Fibroblast of lung (primary cell): ENCODE data around the gene LRRFIP1. TPM values are rescaled to one million over a fixed set of nuclear protein-coding genes. Genes with fewer than 3 reads are reported as not detected.
A peak's percentile ranks its signal among the peaks of the same experiment; 100 is the strongest.

Experiments
- DNase-seq, 2 donors: peaks; one replicate each; pipeline versions ENCODE4 v3.0.0 to v3.0.0-alpha.2; 2010; ENCODE audit warnings: low read depth in 2 of 2
- H2AFZ ChIP-seq: 2 replicates; pipeline ENCODE4 v1.5.1; 2012; ENCODE audit warnings: low read length, control low read depth, inconsistent platforms
- H3K27ac ChIP-seq: 2 replicates; pipeline ENCODE4 v1.5.1; 2011; ENCODE audit warnings: low read length, control low read depth; ENCODE audit not compliant: insufficient read depth
- H3K27me3 ChIP-seq: 2 replicates; pipeline ENCODE4 v1.5.1; 2011; ENCODE audit warnings: mild to moderate bottlenecking, low read length; ENCODE audit not compliant: control insufficient read depth, insufficient read depth
- H3K36me3 ChIP-seq: 2 replicates; pipeline ENCODE4 v1.5.1; 2011; ENCODE audit warnings: low read length; ENCODE audit not compliant: control insufficient read depth, insufficient read depth
- H3K4me1 ChIP-seq: 2 replicates; pipeline ENCODE4 v1.5.1; 2011; ENCODE audit warnings: low read length; ENCODE audit not compliant: control insufficient read depth, insufficient read depth; ENCODE audit errors: extremely low read depth
- H3K4me2 ChIP-seq: 2 replicates; pipeline ENCODE4 v1.5.1; 2011; ENCODE audit warnings: low read length, control low read depth; ENCODE audit not compliant: insufficient read depth; ENCODE audit errors: extremely low read depth
- H3K4me3 ChIP-seq, 4 experiments: fragments of 200-600 bp in 1 of 4; sonication (generic) in 1 of 4; replicated peaks in 1 of 4; 2 replicates each; pipeline ENCODE4 v1.5.1; 2011 to 2016; ENCODE audit warnings: low read length in 4 of 4, low read depth in 3 of 4, mild to moderate bottlenecking in 3 of 4, control low read depth in 2 of 4, inconsistent platforms in 1 of 4, mixed read lengths in 1 of 4; ENCODE audit not compliant: insufficient read depth in 1 of 4; ENCODE audit errors: control extremely low read depth in 1 of 4
- H3K79me2 ChIP-seq: 2 replicates; pipeline ENCODE4 v1.5.1; 2012; ENCODE audit warnings: mild to moderate bottlenecking, low read length, inconsistent platforms; ENCODE audit not compliant: control insufficient read depth, insufficient read depth
- H3K9ac ChIP-seq: 2 replicates; pipeline ENCODE4 v1.5.1; 2011; ENCODE audit warnings: mild to moderate bottlenecking, low read length, control low read depth; ENCODE audit not compliant: insufficient read depth
- H3K9me3 ChIP-seq: 2 replicates; pipeline ENCODE4 v1.5.1; 2012; ENCODE audit warnings: low read depth, low read length; ENCODE audit not compliant: control insufficient read depth, insufficient read depth
- H4K20me1 ChIP-seq: 2 replicates; pipeline ENCODE4 v1.5.1; 2011; ENCODE audit warnings: low read length; ENCODE audit not compliant: control insufficient read depth, insufficient read depth; ENCODE audit errors: extremely low read depth
- EZH2 ChIP-seq: IDR thresholded peaks from 2 replicates; pipeline ENCODE4 v1.5.1; 2012; ENCODE audit warnings: low read length, control low read depth, mild to moderate bottlenecking; ENCODE audit errors: missing control alignments
- polyA plus RNA-seq, 2 donors: library from polyadenylated mRNA; depleted of rRNA in 1 of 2; stranded (reverse) in 1 of 2; unstranded in 1 of 2; fragments of >200 nt; gene quantifications; 2 replicates each; pipeline ENCODE4 v1.2.1, GENCODE V29; 2011 to 2012; ENCODE audit warnings: missing spikeins in 1 of 2
- total RNA-seq: library from RNA; depleted of rRNA; stranded (reverse); fragments of >200 nt; gene quantifications from 2 replicates; pipeline ENCODE4 v1.2.1, GENCODE V29; 2014
- TF ChIP-seq, protein P1 (sequence below), 2 donors: IDR thresholded peaks in 1 of 2; conservative IDR thresholded peaks in 1 of 2; 1 replicate in 1 of 2; 2 replicates in 1 of 2; pipeline ENCODE4 v1.5.1; 2011 to 2012; ENCODE audit warnings: low read length in 2 of 2, control low read depth in 1 of 2, inconsistent platforms in 1 of 2, low read depth in 1 of 2, mild to moderate bottlenecking in 1 of 2

LRRFIP1 gene
- total and polyA plus RNA-seq, 2 donors (not counting 1 experiment from before 2014, with no cell fraction given): 58.1 to 113 TPM

DNA sequence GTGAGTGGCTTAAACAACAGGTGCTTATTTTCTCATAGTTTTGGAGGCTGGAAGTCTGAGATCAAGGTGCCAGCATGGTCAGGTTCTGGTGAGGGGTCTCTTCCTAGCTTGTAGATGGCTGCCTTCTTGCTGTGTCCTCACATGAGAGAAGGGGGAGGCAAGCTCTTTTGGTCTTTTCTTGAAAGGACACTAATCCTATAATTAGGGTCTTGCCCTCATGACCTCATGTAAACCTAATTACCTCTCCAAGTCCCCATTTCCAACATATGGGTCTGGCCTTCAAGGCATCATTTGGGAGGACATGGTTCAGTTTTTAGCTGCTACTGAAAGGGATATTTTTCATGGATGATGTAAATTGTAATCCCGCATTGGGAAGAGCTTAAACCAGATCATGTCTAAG is 189.1 kb downstream of the LRRFIP1 start:
- H3K9ac ChIP-seq: no peak overlapping the region
- H3K79me2 ChIP-seq: no peaks in the 10 kb centered on the region
- no peak overlapping the region for H3K4me2 ChIP-seq
- H3K36me3 ChIP-seq: no peaks in the 10 kb centered on the region
- TF ChIP-seq, protein P1, sequence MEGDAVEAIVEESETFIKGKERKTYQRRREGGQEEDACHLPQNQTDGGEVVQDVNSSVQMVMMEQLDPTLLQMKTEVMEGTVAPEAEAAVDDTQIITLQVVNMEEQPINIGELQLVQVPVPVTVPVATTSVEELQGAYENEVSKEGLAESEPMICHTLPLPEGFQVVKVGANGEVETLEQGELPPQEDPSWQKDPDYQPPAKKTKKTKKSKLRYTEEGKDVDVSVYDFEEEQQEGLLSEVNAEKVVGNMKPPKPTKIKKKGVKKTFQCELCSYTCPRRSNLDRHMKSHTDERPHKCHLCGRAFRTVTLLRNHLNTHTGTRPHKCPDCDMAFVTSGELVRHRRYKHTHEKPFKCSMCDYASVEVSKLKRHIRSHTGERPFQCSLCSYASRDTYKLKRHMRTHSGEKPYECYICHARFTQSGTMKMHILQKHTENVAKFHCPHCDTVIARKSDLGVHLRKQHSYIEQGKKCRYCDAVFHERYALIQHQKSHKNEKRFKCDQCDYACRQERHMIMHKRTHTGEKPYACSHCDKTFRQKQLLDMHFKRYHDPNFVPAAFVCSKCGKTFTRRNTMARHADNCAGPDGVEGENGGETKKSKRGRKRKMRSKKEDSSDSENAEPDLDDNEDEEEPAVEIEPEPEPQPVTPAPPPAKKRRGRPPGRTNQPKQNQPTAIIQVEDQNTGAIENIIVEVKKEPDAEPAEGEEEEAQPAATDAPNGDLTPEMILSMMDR (conservative IDR thresholded peaks at IDR 0.05 in 1 of 2, IDR thresholded peaks at IDR 0.05 in 1 of 2; ENCODE audit: low read depth in 1 of 2, low read length in 2 of 2): no peak
- no peak for TF ChIP-seq EZH2
- no peak overlapping the region for H3K27ac ChIP-seq
- no peaks in the 10 kb centered on the region for H4K20me1 ChIP-seq
- DNase-seq: no peak
- no peak overlapping the region for H2AFZ ChIP-seq
- H3K9me3 ChIP-seq: no peaks in the 10 kb centered on the region
- no peaks in the 10 kb centered on the region for H3K4me1 ChIP-seq
- no peak overlapping the region for H3K4me3 ChIP-seq
- H3K27me3 ChIP-seq: peaks cover 3% of the 10 kb centered on the region

DNA sequence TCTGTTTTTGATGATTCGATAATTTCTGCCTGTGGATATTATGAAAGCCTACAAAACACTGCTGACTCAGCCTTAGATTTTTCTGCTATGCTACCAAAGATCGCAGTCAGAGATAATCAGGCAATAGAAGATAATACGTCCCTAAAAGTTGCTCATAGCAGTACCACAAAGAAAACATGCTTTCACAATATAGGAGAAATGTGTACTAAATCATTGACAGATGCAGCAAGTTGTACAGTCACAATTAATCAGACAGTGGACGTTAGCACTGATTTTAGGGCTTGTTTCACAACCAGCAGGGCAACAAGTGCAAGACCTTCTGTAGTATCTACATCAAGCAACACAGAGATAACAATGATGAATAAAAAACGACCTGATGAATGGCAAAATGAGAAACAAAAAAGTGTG is 190.7 kb downstream of the LRRFIP1 start:
- Histone ChIP-seq H3K79me2 (no peaks in the 10 kb centered on the region), H3K36me3 (no peaks in the 10 kb centered on the region), H3K9ac (no peak overlapping the region), H2AFZ (no peak overlapping the region), H3K27ac (no peak overlapping the region), H3K4me3 (no peak overlapping the region), H3K27me3 (peaks cover 3% of the 10 kb centered on the region), H3K4me2 (no peak overlapping the region), H4K20me1 (no peaks in the 10 kb centered on the region), H3K4me1 (no peaks in the 10 kb centered on the region), H3K9me3 (no peaks in the 10 kb centered on the region)
- DNase-seq: peak; percentile 65
- TF ChIP-seq, protein P1 (conservative IDR thresholded peaks at IDR 0.05 in 1 of 2, IDR thresholded peaks at IDR 0.05 in 1 of 2; ENCODE audit: low read depth in 1 of 2, low read length in 2 of 2): no peak
- no peak for TF ChIP-seq EZH2

DNA sequence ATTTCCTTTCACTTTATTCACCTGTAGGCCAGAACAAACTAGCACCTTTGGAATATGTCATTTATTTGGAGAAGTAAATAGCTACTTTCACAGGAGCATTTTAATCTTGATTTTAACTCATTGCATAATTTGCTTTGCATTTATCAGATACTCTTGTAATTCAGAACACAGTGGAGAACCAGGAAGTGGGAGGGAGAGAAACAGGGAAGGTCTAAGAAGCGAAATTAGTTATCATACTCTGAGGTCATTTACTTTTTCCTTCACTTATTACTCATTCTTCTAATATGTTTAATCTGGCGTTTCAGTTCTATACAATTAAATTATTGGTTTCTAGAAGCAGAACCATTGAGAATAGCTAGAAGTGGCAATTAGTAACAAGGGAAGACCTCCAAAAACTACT is 191.8 kb downstream of the LRRFIP1 start:
- Histone ChIP-seq H4K20me1 (no peaks in the 10 kb centered on the region), H3K9me3 (no peaks in the 10 kb centered on the region), H3K9ac (no peak overlapping the region), H3K4me2 (no peak overlapping the region), H3K4me3 (no peak overlapping the region), H2AFZ (no peak overlapping the region), H3K27me3 (peaks cover 3% of the 10 kb centered on the region), H3K4me1 (no peaks in the 10 kb centered on the region), H3K36me3 (no peaks in the 10 kb centered on the region), H3K27ac (no peak overlapping the region), H3K79me2 (no peaks in the 10 kb centered on the region)
- peak in 1 of 2 donors; percentile 13 for DNase-seq
- TF ChIP-seq EZH2: no peak
- TF ChIP-seq, protein P1 (conservative IDR thresholded peaks at IDR 0.05 in 1 of 2, IDR thresholded peaks at IDR 0.05 in 1 of 2; ENCODE audit: low read depth in 1 of 2, low read length in 2 of 2): no peak
